Spleen (tissue), 7 donors: ENCODE results near the gene SEMA4F.

Experiments
- POLR2A ChIP-seq, 3 donors: fragments of 450-650 bp; IDR thresholded peaks; one replicate each; pipeline ENCODE4 v1.5.1; 2017; ENCODE audit warnings: antibody characterized with exemption in 3 of 3, mild to moderate bottlenecking in 1 of 3
- POLR2AphosphoS5 ChIP-seq, 3 donors: sonication (generic); formaldehyde crosslinking; IDR thresholded peaks; one replicate each; pipeline ENCODE4 v1.5.1; 2017; ENCODE audit warnings: antibody characterized with exemption in 3 of 3
- TF ChIP-seq, protein P1 (sequence below), 11 experiments: fragments of 200-600 bp in 7 of 11; fragments of 450-650 bp in 4 of 11; sonication (generic) in 4 of 11; IDR thresholded peaks in 8 of 11; conservative IDR thresholded peaks in 3 of 11; 1 replicate in 7 of 11; 2 replicates in 4 of 11; pipeline versions ENCODE4 v1.4.0 to v1.8.0; 2016 to 2021; ENCODE audit warnings: antibody characterized with exemption in 11 of 11, inconsistent platforms in 4 of 11, mild to moderate bottlenecking in 1 of 11
- donor health status: DM: no; HTN: no; CAD: no; lungs with moderate emphysema.
- donor health status: DM: no; HTN: no; CAD: no.
- donor health status: DM: no; HTN: no; CAD: no.

DNA sequence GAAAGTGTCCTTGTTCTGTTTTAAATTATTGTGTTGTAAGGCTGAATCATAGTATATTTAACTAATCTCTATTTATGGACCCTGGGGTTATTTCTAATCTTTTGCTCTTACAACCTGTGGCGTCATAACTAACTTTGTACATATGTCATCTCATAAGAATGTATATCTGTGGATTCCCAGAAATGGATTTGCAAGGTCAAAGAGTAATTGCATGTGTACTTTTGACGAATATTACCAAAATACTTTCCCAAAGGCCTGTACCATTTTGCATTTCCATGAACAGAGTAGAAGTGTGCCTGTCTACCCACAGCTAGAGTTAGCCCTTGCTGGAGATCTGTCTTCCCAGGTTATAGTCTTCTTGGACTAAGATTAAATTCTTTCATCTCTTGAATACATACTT lies 42.8 kb downstream of the SEMA4F start:
- TF ChIP-seq POLR2A (IDR thresholded peaks at IDR 0.05) = no peak
- TF ChIP-seq, protein P1, sequence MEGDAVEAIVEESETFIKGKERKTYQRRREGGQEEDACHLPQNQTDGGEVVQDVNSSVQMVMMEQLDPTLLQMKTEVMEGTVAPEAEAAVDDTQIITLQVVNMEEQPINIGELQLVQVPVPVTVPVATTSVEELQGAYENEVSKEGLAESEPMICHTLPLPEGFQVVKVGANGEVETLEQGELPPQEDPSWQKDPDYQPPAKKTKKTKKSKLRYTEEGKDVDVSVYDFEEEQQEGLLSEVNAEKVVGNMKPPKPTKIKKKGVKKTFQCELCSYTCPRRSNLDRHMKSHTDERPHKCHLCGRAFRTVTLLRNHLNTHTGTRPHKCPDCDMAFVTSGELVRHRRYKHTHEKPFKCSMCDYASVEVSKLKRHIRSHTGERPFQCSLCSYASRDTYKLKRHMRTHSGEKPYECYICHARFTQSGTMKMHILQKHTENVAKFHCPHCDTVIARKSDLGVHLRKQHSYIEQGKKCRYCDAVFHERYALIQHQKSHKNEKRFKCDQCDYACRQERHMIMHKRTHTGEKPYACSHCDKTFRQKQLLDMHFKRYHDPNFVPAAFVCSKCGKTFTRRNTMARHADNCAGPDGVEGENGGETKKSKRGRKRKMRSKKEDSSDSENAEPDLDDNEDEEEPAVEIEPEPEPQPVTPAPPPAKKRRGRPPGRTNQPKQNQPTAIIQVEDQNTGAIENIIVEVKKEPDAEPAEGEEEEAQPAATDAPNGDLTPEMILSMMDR (IDR thresholded peaks at IDR 0.05 in 8 of 11, conservative IDR thresholded peaks at IDR 0.05 in 3 of 11) = no peak
- TF ChIP-seq POLR2AphosphoS5 (IDR thresholded peaks at IDR 0.05) = no peak
